GM23248 (cell line): ENCODE data around the gene ZNF236.

Experiments used
- EZH2 ChIP-seq: fragments of 200-600 bp; sonication (generic); IDR thresholded peaks from 2 replicates; pipeline ENCODE4 v1.6.1; 2018; ENCODE audit warnings: antibody characterized with exemption, mild to moderate bottlenecking; ENCODE audit not compliant: insufficient read depth, poor library complexity, severe bottlenecking
- EZH2phosphoT487 ChIP-seq: fragments of 200-600 bp; sonication (generic); IDR thresholded peaks from 2 replicates; pipeline ENCODE4 v1.6.1; 2018; ENCODE audit warnings: antibody characterized with exemption, moderate library complexity, mild to moderate bottlenecking, low read depth; ENCODE audit not compliant: insufficient read depth

DNA sequence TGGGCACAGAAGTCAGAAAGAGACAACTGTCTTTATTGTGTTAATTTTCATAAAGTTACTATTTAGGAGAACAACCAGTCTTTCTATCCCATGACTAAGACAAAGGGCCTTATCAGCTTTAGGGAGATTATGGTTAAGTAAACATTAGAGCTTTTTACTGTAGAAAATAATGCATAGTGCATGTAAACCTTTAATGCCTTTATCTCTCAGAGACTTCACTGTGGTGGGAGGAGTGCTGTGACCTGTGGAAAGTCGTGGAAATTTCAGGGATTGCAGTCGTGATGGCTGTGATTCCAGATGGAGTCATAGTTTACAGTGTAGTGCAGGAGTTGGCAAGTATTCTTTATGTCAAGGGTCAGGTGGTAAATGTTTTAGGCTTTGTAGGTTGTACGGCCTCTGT lies 15.8 kb downstream of the ZNF236 start:
- TF ChIP-seq EZH2 (no peak), EZH2phosphoT487 (no peak)
